ENCODE results near the gene SLC2A5. TPM values are rescaled to one million over a fixed set of nuclear protein-coding genes. Genes with fewer than 3 reads are reported as not detected.

SLC2A5 gene
- total RNA-seq, 1 donor, result 2.2 TPM

- no peak overlapping the region for H3K4me3 ChIP-seq (ENCODE audit: low read depth, low read length)
- TF ChIP-seq, protein P1, sequence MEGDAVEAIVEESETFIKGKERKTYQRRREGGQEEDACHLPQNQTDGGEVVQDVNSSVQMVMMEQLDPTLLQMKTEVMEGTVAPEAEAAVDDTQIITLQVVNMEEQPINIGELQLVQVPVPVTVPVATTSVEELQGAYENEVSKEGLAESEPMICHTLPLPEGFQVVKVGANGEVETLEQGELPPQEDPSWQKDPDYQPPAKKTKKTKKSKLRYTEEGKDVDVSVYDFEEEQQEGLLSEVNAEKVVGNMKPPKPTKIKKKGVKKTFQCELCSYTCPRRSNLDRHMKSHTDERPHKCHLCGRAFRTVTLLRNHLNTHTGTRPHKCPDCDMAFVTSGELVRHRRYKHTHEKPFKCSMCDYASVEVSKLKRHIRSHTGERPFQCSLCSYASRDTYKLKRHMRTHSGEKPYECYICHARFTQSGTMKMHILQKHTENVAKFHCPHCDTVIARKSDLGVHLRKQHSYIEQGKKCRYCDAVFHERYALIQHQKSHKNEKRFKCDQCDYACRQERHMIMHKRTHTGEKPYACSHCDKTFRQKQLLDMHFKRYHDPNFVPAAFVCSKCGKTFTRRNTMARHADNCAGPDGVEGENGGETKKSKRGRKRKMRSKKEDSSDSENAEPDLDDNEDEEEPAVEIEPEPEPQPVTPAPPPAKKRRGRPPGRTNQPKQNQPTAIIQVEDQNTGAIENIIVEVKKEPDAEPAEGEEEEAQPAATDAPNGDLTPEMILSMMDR (IDR thresholded peaks at IDR 0.05; ENCODE audit: insufficient read depth, low read depth, low read length), result no peak
- no peak for DNase-seq (ENCODE audit: low read depth)
Observed at GRCh38 chr1:9057851-9058250, 11.6 kb downstream of the SLC2A5 start.

DNA sequence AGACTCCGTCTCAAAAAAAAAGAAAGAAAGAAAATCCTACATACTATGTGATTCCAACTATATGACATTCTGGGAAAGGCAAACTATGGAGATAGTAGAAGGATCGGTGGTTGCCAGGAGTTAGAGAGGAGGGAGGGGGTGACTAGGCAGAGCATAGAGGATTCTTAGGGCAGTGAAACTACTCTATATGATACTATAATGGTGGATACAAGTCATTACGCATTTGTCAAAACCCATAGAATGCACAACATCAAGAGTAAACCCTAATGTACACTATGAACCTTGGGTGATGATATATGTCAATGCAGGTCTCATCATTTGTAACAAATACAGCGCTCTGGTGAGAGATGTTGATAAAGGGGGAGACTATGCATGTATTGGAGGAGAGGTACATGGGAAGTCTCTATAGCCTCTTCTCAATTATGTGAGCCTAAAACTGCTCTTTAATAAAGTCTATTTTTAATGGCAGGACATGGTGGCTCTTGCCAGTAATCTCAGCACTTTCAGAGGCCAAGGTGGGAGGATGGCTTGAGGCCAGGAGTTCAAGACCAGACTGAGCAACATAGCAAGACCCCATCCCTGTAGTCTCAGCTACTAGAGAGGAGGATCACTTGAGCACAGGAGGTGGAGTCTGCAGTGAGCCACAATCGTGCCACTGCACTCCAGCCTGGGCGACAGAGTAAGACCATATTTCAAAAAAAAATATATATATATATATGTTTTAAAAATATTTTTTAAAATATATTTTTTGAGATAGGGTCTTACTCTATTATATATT is 17.0 kb downstream of the SLC2A5 start:
- no peak for DNase-seq (ENCODE audit: low read depth)
- no peak overlapping the region for H3K4me3 ChIP-seq (ENCODE audit: low read depth, low read length)
- TF ChIP-seq, protein P1 (IDR thresholded peaks at IDR 0.05; ENCODE audit: insufficient read depth, low read depth, low read length), result no peak

DNA sequence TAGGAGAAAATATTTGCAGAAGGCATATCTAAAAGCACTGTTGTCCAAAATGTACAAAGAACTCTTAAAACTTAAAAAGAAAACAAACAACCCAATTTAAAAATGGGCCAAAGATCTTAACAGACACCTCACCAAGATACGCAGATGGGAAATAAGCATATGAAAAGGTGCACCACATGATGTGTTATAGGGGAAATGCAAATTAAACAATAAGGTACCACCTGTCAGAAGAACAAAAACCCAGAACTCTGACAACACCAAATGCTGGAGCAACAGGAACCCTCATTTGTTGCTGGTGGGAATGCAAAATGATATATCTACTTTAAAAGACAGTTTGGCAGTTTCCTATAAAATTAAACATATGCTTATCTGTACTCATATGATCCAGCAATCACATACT is 18.1 kb downstream of the SLC2A5 start:
- DNase-seq (ENCODE audit: low read depth), result no peak
- H3K4me3 ChIP-seq (ENCODE audit: low read depth, low read length), result no peak overlapping the region
- TF ChIP-seq, protein P1 (IDR thresholded peaks at IDR 0.05; ENCODE audit: insufficient read depth, low read depth, low read length), result no peak

- no peak for DNase-seq (ENCODE audit: low read depth)
- TF ChIP-seq, protein P1 (IDR thresholded peaks at IDR 0.05; ENCODE audit: insufficient read depth, low read depth, low read length), result no peak
Observed at GRCh38 chr1:9050803-9051202, 18.6 kb downstream of the SLC2A5 start.

GRCh38 chr1:9048551-9048950 is 20.9 kb downstream of the SLC2A5 start:
- TF ChIP-seq, protein P1 (IDR thresholded peaks at IDR 0.05; ENCODE audit: insufficient read depth, low read depth, low read length), result no peak
- H3K4me3 ChIP-seq (ENCODE audit: low read depth, low read length), result no peak overlapping the region
- no peak for DNase-seq (ENCODE audit: low read depth)

More at GRCh38 chr1:9050803-9051202, 18.6 kb downstream of the SLC2A5 start:
- H3K4me3 ChIP-seq (ENCODE audit: low read depth, low read length), result no peak overlapping the region

- no peak for DNase-seq (ENCODE audit: low read depth)
- H3K4me3 ChIP-seq (ENCODE audit: low read depth, low read length), result no peak overlapping the region
- TF ChIP-seq, protein P1 (IDR thresholded peaks at IDR 0.05; ENCODE audit: insufficient read depth, low read depth, low read length), result no peak
Observed at GRCh38 chr1:9047019-9047418, 22.4 kb downstream of the SLC2A5 start.
